NT2/D1 (cell line): Measurements from ENCODE around the gene RAB20.

ENCODE experiments used
- DNase-seq: peaks from one replicate; pipeline ENCODE4 v3.0.0-alpha.2; 2011; ENCODE audit warnings: low read depth, low spot score
- H3K27me3 ChIP-seq: 2 replicates; pipeline ENCODE4 v1.6.0; 2011; ENCODE audit warnings: mild to moderate bottlenecking; ENCODE audit not compliant: insufficient read length, insufficient read depth
- H3K36me3 ChIP-seq: 2 replicates; pipeline ENCODE4 v1.6.1; 2011; ENCODE audit warnings: mild to moderate bottlenecking, low read length, mixed read lengths; ENCODE audit not compliant: insufficient read depth, insufficient read length
- H3K4me1 ChIP-seq: 2 replicates; pipeline ENCODE4 v1.5.1; 2011; ENCODE audit not compliant: insufficient read depth, insufficient read length
- H3K4me3 ChIP-seq: 2 replicates; pipeline ENCODE4 v1.5.1; 2011; ENCODE audit warnings: low read depth; ENCODE audit not compliant: insufficient read length
- H3K9ac ChIP-seq: 2 replicates; pipeline ENCODE4 v1.6.0; 2011; ENCODE audit warnings: low read depth; ENCODE audit not compliant: insufficient read length
- H3K9me3 ChIP-seq: 2 replicates; pipeline ENCODE4 v1.5.1; 2011; ENCODE audit warnings: mild to moderate bottlenecking, low read length; ENCODE audit not compliant: insufficient read depth
- SUZ12 ChIP-seq: IDR thresholded peaks from 2 replicates; pipeline ENCODE4 v1.6.1; 2011; ENCODE audit not compliant: insufficient read length, insufficient read depth; ENCODE audit errors: extremely low read depth
- YY1 ChIP-seq: IDR thresholded peaks from 2 replicates; pipeline ENCODE4 v1.6.1; 2011; ENCODE audit not compliant: insufficient read length, insufficient read depth
- ZNF274 ChIP-seq: IDR thresholded peaks from 2 replicates; pipeline ENCODE4 v1.6.1; 2011; ENCODE audit warnings: mild to moderate bottlenecking, low read depth, low read length

RAB20 gene

DNA sequence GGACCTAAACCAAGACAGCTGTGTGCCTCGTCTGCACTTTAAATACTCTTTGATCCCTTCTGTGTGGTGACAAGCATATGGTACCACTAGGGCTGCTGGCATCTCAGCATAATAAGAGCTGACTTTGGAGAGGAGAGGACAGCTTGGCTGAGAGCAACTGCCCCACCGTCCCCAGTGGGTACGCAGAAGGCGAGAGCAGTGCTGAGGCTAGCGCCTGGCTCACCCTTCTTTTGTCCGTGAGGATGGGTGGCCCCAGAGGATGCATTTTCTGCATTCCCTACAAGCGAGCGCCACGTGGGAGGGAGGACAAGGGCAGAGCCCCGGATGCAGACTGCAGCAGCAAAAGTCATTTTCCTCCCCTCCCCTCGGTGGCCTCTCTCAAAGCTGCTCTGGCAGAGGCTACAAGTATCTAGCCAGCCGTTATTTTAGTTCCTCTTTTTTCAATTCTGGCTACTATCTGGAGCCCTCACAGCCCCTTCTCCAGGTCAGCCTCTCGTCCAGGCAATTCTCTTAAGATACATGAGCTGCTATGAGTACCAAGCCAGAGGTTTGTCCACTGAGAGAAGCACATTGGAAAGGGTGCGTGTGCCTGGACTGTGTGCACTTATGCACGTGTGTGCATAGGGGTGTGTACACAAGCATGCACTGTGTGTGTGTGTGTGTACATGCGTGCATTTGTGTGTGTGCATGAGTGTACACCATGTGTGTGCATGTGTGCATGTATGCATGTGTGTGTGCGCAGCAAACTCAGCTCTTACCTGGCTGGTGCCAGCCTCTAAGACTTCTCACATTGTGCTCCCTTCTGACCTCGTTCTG is 51.3 kb downstream of the RAB20 start:
- no peak for DNase-seq
- Histone ChIP-seq H3K36me3 (peaks cover 87% of the 10 kb centered on the region), H3K9ac (no peak overlapping the region), H3K27me3 (no peaks in the 10 kb centered on the region), H3K4me1 (peaks cover 9% of the 10 kb centered on the region), H3K4me3 (no peak overlapping the region), H3K9me3 (no peaks in the 10 kb centered on the region)
- TF ChIP-seq SUZ12 = no peak
- TF ChIP-seq ZNF274 = no peak
- no peak for TF ChIP-seq YY1

- Histone ChIP-seq H3K9ac (no peak overlapping the region), H3K27me3 (no peaks in the 10 kb centered on the region), H3K4me1 (peaks cover 9% of the 10 kb centered on the region), H3K9me3 (no peaks in the 10 kb centered on the region), H3K4me3 (no peak overlapping the region), H3K36me3 (peaks cover 82% of the 10 kb centered on the region)
- TF ChIP-seq YY1 (no peak), SUZ12 (no peak), ZNF274 (no peak)
- DNase-seq = no peak
Measured at GRCh38 chr13:110509478-110509926, 52.0 kb downstream of the RAB20 start.

DNA sequence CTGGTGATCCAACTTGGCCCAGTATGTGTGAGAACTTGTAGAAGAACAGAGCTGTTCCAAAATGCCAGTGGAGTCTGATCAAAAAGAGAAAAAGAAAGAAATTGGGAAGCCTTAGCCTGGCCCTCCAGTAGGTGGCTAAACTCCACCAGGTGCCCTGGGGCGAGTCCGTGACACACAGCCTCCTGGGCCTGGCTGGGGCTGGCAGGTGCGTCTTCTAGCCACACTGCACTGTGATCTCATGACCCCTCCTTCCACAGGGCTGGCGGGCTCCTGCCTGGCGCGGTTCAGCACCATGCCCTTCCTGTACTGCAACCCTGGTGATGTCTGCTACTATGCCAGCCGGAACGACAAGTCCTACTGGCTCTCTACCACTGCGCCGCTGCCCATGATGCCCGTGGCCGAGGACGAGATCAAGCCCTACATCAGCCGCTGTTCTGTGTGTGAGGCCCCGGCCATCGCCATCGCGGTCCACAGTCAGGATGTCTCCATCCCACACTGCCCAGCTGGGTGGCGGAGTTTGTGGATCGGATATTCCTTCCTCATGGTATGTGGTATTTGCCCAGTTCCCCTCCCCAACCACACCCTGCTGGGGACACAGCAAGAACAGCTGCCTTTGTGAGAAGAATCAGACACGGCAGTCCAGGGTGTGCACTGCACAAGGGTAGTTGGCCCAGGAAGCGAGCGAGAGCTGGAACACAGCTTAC is 53.7 kb downstream of the RAB20 start:
- peaks cover 9% of the 10 kb centered on the region for H3K4me1 ChIP-seq
- H3K9ac ChIP-seq = no peak overlapping the region

GRCh38 chr13:110506859-110507566 is 54.5 kb downstream of the RAB20 start:
- Histone ChIP-seq H3K36me3 (peaks cover 77% of the 10 kb centered on the region), H3K4me1 (peaks cover 9% of the 10 kb centered on the region), H3K4me3 (no peak overlapping the region), H3K9ac (no peak overlapping the region), H3K9me3 (no peaks in the 10 kb centered on the region), H3K27me3 (no peaks in the 10 kb centered on the region)
- no peak for DNase-seq
- TF ChIP-seq SUZ12 (no peak), ZNF274 (no peak), YY1 (no peak)

More for the DNA sequence above, 53.7 kb downstream of the RAB20 start:
- Histone ChIP-seq H3K27me3 (no peaks in the 10 kb centered on the region), H3K4me3 (no peak overlapping the region), H3K36me3 (peaks cover 83% of the 10 kb centered on the region), H3K9me3 (no peaks in the 10 kb centered on the region)
- no peak for DNase-seq
- TF ChIP-seq YY1 (no peak), ZNF274 (no peak), SUZ12 (no peak)

DNA sequence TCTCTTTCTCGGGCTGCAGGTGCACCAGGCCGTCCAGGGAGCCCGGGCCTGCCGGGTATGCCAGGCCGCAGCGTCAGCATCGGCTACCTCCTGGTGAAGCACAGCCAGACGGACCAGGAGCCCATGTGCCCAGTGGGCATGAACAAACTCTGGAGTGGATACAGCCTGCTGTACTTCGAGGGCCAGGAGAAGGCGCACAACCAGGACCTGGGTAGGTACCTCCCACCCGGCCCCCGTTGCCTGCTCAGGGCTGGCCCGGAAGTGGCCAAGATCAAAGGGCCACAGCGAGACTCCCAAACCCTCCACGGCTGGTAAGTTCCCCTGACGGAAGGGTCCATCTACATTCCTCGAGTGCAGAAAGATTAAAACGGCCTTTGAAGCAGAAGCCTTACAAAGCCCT is 55.1 kb downstream of the RAB20 start:
- H3K9me3 ChIP-seq = no peaks in the 10 kb centered on the region
- DNase-seq = no peak
- H3K4me3 ChIP-seq = no peak overlapping the region
- H3K27me3 ChIP-seq = no peaks in the 10 kb centered on the region
- H3K4me1 ChIP-seq = peaks cover 7% of the 10 kb centered on the region
- H3K9ac ChIP-seq = no peak overlapping the region
- H3K36me3 ChIP-seq = peaks cover 78% of the 10 kb centered on the region
- no peak for TF ChIP-seq SUZ12
- TF ChIP-seq ZNF274 = no peak
- TF ChIP-seq YY1 = no peak

GRCh38 chr13:110505594-110505993 is 55.9 kb downstream of the RAB20 start:
- H3K9ac ChIP-seq = no peak overlapping the region
- H3K27me3 ChIP-seq = no peaks in the 10 kb centered on the region
- TF ChIP-seq SUZ12 = no peak
- H3K4me1 ChIP-seq = peaks cover 6% of the 10 kb centered on the region
- no peaks in the 10 kb centered on the region for H3K9me3 ChIP-seq
- DNase-seq = no peak
- no peak overlapping the region for H3K4me3 ChIP-seq
- peaks cover 79% of the 10 kb centered on the region for H3K36me3 ChIP-seq

DNA sequence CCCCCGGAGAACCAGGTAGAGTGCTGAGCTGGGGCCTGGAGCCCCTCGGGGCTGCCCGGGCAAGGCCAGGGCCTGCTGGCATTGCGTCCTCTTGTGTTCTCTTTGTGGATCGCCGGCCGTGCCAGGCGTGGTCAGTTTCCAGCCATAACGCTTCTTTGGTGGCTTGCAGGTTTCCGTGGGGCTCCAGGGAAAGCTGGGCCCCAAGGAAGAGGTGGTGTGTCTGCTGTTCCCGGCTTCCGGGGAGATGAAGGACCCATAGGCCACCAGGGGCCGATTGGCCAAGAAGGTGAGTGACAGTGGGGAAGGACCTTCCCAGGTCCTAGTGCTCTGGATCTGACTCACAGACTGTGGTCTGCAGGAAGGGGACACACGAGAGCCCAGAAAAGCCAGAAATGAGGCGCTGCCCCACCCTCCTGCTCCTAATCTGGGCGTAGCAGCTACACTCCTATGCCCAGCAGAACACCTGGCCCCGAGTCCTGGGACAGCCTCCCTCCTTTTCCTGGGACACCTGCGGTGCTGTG is 57.5 kb downstream of the RAB20 start:
- H3K9me3 ChIP-seq = no peaks in the 10 kb centered on the region
- no peak overlapping the region for H3K9ac ChIP-seq
- H3K27me3 ChIP-seq = no peaks in the 10 kb centered on the region
- TF ChIP-seq SUZ12 (no peak), YY1 (no peak), ZNF274 (no peak)
- DNase-seq = no peak
- H3K4me3 ChIP-seq = no peak overlapping the region
- peaks cover 74% of the 10 kb centered on the region for H3K36me3 ChIP-seq
- no peaks in the 10 kb centered on the region for H3K4me1 ChIP-seq
